NCI-H2081 (cell line): Measurements from ENCODE around the gene LKAAEAR1.

Source experiments
- DNase-seq, 2 experiments: peaks; one replicate each; lab custom pipeline; 2025; lab: John Stamatoyannopoulos, UW

LKAAEAR1 gene

GRCh38 chr20:64078934-64079272 is 5.3 kb downstream of the LKAAEAR1 start:
- no peak for DNase-seq

DNA sequence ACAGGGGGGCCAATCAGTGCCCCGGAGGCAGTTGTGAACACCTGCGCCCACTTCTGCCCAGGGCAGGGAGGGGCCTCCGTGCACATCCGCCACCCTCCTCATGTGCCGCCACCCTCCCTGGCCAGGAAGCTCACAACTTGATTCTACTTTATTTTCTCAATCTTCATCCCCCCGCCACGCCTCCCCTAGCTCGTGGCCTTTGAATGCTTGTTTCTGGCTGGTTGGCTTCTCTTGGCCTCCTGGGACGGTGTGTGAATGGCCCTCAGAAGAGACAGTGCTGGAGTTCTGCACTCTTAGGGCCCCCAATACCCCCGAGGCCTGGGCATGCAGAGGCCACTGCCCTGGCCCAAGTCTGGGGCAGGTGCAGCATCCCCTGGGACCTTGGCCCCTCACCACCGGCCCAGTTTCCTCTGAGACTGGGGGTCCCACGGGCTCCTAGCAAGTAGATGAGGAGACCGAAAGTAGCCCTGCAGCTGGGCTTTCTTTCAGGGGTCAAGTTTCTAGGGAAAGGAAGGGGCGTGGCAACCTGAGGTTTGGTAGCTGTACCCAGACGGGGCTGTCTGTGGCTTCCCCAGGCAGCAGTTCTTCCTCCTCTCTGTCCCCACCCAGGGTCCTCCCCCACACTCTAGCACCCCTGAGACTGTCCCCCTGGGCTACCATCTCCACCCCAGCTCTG is 6.2 kb downstream of the LKAAEAR1 start:
- no peak for DNase-seq

GRCh38 chr20:64077541-64077875 is 6.7 kb downstream of the LKAAEAR1 start:
- no peak for DNase-seq

GRCh38 chr20:64077094-64077493 is 7.1 kb downstream of the LKAAEAR1 start:
- DNase-seq: no peak

DNA sequence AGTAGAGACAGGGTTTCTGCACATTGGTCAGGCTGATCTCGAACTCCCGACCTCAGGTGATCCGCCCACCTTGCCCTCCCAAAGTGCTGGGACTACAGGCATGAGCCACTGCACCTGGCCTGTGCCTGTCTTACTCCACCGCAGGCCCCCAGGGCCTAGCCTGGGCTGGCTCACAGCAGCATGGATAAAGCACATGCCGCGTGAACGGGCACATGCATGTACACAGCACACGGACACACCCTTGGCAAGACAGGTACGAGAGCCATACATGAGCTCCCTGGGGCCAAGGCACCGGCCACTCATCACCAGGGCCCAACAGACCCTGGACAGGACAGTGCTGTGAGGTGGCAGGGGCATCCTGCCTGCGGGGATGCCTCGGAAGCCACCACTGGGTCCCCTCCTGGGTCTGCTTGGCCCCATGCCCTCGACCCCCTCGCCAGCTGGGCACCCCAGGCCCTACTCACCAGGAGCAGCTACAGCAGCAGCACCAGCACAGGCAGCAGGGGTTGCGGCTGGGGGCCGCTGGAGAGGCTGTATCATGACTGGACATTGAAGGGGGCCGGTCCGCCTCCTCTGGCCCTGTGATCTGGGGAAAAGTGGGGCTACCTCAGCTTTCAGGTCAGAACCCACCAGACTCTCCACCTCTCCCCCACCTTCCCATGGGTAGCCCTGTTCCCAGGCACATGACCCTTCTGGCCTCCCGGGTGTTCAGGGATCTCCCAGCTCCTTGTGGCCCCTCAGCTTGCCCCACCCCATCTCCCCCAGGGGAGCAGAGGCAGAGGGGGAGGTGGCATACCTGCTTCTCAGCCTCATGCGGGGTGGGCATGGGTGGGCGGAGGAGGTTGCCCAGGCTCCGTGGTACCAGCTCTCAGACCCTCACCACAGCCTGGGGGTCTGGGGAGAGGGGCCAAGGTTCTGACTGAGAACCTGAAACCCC is 7.9 kb downstream of the LKAAEAR1 start:
- DNase-seq: no peak

DNA sequence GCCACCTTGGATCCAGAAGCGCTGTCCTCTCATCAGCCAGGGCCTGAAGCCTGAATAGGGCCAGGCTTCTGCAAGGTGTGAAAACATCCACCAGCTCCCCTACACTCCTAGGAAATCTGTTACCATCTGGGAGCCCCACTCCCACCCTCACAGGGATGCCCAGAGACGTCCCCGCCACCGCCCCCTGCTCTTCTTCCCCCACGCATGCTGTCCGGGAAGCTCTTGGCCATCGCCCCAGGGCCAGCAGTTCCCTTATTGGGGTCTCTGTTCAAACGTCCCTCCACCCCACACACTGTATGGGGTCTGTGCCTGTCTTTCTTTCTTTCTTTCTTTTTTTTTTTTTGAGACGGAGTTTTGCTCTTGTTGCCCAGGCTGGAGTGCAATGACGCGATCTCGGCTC is 8.6 kb downstream of the LKAAEAR1 start:
- no peak for DNase-seq

DNA sequence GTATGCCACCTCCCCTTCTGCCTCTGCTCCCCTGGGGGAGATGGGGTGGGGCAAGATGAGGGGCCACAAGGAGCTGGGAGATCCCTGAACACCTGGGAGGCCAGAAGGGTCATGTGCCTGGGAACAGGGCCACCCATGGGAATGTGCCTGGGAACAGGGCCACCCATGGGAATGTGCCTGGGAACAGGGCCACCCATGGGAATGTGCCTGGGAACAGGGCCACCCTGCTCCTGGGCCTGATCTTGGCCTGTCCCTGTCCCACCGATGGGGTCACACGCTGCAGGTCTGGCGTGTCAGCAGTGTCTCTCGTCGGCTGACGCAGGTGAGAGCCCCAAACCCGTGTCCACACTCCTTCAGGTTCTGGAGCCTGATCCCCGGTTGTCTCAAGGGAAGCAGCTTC is 9.2 kb downstream of the LKAAEAR1 start:
- no peak for DNase-seq

- no peak for DNase-seq
These were observed 9.9 kb downstream of the LKAAEAR1 start for GRCh38 chr20:64074184-64074789.

DNA sequence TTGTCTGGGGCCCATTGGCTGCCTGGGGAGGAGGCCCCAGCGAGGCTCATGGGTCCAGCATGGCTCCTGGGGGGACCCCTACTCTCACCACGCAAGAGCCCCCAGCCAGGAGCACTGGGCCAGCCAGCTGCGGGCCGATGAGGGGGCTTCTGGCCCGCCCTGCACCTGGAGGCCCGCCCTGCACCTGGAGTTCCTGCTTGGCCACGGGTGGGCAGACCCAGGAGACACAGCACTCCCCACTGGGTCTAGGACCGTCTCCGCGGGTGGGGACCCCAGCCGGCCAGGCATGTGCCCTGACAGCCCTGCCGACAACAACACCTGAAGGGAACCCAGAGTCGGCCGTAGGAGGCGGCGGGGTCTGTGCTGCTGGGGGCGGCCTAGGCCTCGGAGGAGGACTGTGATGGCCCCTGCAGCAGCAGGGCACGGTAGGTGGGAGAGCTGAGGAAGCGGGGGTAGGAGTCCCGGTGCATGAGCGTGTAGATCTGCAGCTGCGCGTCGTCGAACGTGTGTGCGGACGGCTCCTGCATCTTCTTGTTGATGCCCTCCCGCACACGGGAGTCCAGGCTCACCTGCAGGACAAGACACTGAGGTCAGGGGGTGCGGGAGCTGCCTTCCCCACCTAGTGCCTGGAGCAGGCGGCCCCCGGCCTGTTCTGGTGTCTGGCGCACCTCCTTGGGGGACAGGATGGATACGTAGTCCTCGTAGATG is 10.6 kb downstream of the LKAAEAR1 start:
- DNase-seq: no peak

DNA sequence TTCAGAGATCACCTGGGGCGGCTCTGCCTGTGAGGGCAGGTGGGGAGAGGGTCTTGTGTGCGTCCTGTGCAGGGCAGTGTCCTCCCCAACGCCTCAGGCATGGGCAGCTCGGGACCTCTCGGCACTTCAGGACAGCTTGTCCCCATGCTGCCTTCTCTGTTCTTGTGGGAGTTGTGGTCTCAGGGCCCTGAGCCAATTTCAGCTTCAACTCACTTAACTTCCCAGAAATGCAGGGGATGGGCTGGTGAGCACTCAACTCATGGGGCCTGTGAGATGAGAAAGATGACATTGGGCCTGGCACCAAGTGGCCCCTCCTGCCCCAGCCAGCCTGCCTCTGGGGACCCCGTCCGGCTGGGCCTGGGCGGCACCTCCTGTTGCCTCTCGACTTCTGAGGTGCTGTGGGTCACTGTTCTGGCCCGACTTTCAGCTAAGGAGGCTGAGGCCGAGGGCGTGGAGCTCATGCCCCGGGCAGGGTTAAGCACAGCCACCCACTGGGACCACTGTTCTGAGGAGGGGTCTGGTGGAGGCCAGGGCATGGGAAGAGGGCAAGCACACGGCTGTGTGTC is 11.6 kb downstream of the LKAAEAR1 start:
- no peak for DNase-seq

DNA sequence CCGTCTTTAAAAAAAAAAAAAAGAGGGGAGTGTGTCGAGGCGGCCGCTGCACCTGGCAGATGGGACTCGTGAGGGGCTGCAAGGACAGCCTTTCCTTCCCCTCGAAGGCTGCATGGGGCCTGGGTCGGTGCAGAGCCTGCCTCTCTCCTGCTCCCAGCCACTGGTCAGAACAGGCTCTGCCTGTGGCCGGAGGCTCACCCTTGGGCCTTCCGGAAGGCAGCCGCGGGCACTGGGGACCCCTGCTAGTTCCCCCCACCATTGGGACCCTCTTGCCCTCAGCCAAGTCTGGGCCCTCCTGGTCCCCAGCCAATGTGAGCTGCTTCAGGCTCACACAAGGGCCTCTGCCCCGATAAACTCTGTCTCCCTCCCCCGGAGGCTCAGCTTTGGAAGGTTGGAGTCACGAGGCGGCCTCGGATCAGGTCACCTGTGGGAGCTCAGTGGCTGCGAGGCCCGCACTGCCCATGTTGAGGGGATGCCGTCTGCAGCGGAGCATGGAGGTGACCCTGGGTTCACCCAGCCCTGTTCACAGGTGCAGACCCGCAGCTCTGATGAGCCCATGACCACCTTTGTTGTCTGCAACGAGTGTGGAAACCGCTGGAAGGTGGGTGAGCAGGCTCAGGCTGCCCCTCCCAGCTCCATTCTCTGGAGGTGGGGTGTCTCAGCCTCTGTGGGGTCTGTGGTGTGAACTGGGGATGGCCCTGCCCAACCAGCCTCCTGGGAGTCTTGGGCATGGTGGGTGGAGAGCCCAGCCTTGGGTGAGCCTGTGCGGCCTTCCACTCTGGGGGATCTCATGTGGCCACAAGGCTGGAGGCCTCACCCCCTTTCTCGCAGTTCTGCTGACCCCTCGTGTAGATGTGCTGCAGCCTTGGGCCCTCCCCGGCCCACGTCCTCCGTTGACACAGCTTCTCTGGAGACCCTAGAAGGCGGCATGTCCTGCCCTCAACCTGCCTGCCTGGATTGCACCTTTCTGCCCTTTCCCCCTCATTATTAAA is 12.6 kb downstream of the LKAAEAR1 start:
- DNase-seq: no peak

- DNase-seq: no peak
These were observed 13.8 kb downstream of the LKAAEAR1 start for GRCh38 chr20:64070244-64070993.

- no peak for DNase-seq
These were observed 14.5 kb downstream of the LKAAEAR1 start for GRCh38 chr20:64069614-64070243.

- DNase-seq: no peak
These were observed 15.0 kb downstream of the LKAAEAR1 start for GRCh38 chr20:64069209-64069613.

GRCh38 chr20:64068386-64069208 is 15.6 kb downstream of the LKAAEAR1 start:
- DNase-seq: no peak

GRCh38 chr20:64067733-64068307 is 16.4 kb downstream of the LKAAEAR1 start:
- DNase-seq: no peak

- no peak for DNase-seq
These were observed 17.1 kb downstream of the LKAAEAR1 start for GRCh38 chr20:64067005-64067632.

GRCh38 chr20:64065974-64066343 is 18.2 kb downstream of the LKAAEAR1 start:
- no peak for DNase-seq
